ENCODE data around the gene NHSL2.

NHSL2 gene

DNA sequence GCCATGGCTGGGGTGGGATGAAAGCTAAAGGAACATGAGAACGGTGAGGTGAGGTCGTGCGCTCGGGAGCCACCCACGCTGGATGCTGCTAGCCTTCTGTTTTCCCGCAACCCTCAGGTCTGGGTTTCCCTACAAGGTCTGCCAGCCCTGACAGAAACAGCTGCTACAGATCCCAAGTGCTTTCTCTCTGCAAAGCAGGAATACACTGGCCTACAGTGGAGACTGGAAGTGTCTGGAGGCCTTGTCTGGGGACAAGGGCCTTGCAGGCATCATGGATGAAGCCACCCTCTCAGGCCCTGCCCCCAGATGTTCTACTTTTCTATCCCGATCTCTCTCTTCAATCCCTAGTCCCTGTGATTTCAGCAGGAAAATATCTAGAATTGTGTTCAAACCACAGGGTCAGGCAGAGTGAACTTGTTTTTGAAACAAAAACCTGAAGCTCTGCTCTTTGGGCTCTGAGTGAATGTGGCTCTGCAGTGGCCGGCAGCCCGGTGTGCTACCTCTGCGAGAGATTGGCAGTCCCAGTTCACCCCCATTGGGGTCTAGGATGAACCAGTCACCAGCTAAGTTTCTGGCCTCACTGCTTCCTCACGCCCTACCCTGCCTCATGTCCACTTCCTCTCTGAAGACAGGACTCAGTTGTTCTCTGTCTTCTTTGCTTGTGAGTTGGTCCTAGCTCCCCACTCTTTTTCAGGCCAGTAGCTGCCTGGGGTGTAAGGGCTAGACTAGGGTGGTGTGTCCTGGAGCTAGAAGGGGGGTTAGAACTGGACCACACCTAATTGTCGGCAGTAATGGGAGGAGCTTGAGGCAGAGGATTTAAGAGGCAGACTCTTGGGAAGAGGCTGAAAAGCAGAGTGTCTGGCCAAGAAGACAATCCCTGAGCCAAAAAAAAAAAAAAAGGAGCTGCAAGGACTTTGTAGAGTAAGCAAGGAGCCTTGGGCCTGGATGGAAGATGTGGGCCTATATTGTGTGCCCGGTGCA, 131.5 kb downstream of the NHSL2 start:
- H3K36me3 ChIP-seq, result no peaks in the 10 kb centered on the region
- H3K27ac ChIP-seq, result no peak overlapping the region
- H3K9me3 ChIP-seq, result no peaks in the 10 kb centered on the region
- H3K4me1 ChIP-seq (ENCODE audit: control insufficient read depth in 1 of 2, insufficient read depth in 1 of 2, low read depth in 1 of 2, low read length in 1 of 2), result peaks cover 28 to 34% of the 10 kb centered on the region in 2 experiments
- TF ChIP-seq, protein P1, sequence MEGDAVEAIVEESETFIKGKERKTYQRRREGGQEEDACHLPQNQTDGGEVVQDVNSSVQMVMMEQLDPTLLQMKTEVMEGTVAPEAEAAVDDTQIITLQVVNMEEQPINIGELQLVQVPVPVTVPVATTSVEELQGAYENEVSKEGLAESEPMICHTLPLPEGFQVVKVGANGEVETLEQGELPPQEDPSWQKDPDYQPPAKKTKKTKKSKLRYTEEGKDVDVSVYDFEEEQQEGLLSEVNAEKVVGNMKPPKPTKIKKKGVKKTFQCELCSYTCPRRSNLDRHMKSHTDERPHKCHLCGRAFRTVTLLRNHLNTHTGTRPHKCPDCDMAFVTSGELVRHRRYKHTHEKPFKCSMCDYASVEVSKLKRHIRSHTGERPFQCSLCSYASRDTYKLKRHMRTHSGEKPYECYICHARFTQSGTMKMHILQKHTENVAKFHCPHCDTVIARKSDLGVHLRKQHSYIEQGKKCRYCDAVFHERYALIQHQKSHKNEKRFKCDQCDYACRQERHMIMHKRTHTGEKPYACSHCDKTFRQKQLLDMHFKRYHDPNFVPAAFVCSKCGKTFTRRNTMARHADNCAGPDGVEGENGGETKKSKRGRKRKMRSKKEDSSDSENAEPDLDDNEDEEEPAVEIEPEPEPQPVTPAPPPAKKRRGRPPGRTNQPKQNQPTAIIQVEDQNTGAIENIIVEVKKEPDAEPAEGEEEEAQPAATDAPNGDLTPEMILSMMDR (IDR thresholded peaks at IDR 0.05), result no peak
- no peaks in the 10 kb centered on the region for H3K27me3 ChIP-seq
- no peak overlapping the region for H3K4me3 ChIP-seq (ENCODE audit: low read depth in 1 of 2, low read length in 1 of 2)

DNA sequence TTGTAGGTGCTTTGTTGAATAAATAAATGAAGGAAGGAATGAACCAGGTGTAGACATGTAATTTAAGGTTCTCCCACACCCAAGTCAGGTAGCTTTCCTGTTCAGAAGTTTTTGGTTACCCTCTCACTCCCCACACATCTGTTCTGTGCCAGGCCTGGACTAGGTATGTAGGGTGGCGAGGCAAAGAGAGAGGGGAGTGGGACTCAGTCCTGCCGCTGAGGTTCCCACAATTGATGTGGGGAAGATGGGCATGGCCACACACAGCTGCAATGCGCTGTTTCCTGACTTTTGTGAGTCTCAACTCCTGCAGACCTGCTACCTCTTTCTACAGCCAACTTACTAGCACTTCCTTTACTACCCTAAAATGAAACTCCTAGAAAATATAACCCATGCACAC, 132.2 kb downstream of the NHSL2 start:
- no peaks in the 10 kb centered on the region for H3K27me3 ChIP-seq

DNA sequence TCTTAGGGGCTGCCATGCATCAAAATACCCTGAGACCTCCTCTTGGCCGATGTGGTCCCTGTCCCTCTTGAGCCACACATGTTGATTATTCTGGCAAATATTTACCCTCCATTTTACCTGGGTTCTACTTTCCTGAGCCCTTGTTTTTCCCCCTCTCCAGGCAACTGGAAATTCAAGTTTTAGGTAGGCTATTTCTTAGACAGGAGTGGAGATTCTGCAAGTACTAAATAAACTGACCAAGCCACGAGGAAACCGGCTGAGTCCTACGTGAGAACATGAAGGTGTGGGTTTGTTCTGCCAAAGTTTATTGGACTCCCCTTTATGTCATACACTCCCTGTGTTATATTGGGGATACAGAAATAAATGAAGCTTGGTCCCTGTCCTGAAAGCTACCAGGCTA, 133.0 kb downstream of the NHSL2 start:
- Histone ChIP-seq H3K9me3 (no peaks in the 10 kb centered on the region), H3K4me1 (ENCODE audit: control insufficient read depth in 1 of 2, insufficient read depth in 1 of 2, low read depth in 1 of 2, low read length in 1 of 2) (peaks cover 14 to 23% of the 10 kb centered on the region in 2 experiments), H3K36me3 (no peaks in the 10 kb centered on the region), H3K27me3 (no peaks in the 10 kb centered on the region), H3K27ac (no peak overlapping the region), H3K4me3 (ENCODE audit: low read depth in 1 of 2, low read length in 1 of 2) (no peak overlapping the region)
- TF ChIP-seq, protein P1 (IDR thresholded peaks at IDR 0.05), result no peak

More for the DNA sequence above, 132.2 kb downstream of the NHSL2 start:
- Histone ChIP-seq H3K9me3 (no peaks in the 10 kb centered on the region), H3K4me3 (ENCODE audit: low read depth in 1 of 2, low read length in 1 of 2) (no peak overlapping the region), H3K4me1 (ENCODE audit: control insufficient read depth in 1 of 2, insufficient read depth in 1 of 2, low read depth in 1 of 2, low read length in 1 of 2) (peaks cover 22 to 27% of the 10 kb centered on the region in 2 experiments), H3K36me3 (no peaks in the 10 kb centered on the region), H3K27ac (peak overlapping the region; percentile 46)
- TF ChIP-seq, protein P1 (IDR thresholded peaks at IDR 0.05), result no peak

DNA sequence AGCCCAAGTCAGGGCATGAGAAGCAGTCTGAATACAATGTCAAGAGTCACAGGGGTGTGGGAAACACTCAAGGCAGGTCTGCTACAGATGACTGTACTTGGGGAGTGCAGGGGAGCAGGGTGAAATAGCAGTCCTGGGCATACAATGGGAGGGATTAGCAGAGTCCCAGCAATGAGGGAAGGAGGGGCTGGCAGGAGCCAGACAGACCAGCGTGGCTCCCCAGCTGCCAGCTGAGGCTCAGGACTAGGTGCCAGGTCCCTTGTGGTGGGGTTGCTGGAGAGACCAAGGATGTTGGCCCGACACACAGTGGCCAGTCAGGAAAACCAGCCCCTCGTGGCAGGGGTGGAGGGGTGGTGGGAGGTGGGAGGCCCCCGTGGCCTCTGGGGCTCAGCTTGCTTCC, 134.5 kb downstream of the NHSL2 start:
- no peaks in the 10 kb centered on the region for H3K9me3 ChIP-seq
- H3K27me3 ChIP-seq, result no peaks in the 10 kb centered on the region
- TF ChIP-seq, protein P1 (IDR thresholded peaks at IDR 0.05), result no peak
- H3K36me3 ChIP-seq, result no peaks in the 10 kb centered on the region
- H3K4me3 ChIP-seq (ENCODE audit: low read depth in 1 of 2, low read length in 1 of 2), result no peak overlapping the region
- no peak overlapping the region for H3K27ac ChIP-seq
- peaks cover 27 to 36% of the 10 kb centered on the region in 2 experiments for H3K4me1 ChIP-seq (ENCODE audit: control insufficient read depth in 1 of 2, insufficient read depth in 1 of 2, low read depth in 1 of 2, low read length in 1 of 2)

DNA sequence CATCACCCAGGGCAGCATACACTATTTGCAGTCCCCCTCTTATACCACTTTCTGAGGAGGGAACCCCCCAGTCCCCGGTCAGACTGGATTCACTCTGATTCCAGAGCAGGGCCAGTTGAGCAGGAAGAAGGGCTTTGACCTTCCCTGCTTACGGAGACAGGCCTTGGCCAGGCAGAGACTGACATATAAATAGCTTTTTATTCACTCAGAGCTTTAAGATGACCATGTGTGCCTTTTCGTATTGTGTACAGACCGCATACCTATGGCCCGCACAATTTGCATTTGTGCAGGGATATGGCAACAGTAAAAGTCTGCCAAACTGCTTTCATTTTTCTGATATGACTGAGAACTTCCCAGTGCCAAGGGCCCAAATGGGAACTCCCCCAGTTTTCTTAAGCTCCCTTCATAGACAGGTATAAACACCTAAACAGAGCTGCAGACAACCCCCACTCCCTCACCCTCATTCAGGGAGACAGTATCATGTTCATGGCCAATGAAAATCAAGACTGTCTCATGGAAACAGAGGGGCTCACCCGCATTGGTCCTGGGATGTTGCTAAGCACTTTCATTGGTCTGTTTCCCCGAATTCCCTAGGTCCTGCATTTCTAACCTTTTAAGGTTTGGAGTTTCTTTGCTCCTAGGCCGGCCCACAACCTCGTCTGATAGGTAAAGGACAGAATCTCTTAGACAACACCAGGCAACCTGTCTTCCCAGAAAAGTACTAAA, 135.1 kb downstream of the NHSL2 start:
- Histone ChIP-seq H3K9me3 (no peaks in the 10 kb centered on the region), H3K27me3 (no peaks in the 10 kb centered on the region), H3K27ac (no peak overlapping the region), H3K36me3 (no peaks in the 10 kb centered on the region), H3K4me1 (ENCODE audit: control insufficient read depth in 1 of 2, insufficient read depth in 1 of 2, low read depth in 1 of 2, low read length in 1 of 2) (peaks cover 33 to 41% of the 10 kb centered on the region in 2 experiments), H3K4me3 (ENCODE audit: low read depth in 1 of 2, low read length in 1 of 2) (no peak overlapping the region)
- TF ChIP-seq, protein P1 (IDR thresholded peaks at IDR 0.05), result no peak

All from neutrophil (primary cell).